Astrocyte (in vitro differentiated cells and primary cell): ENCODE results near the gene PRSS37. TPM values are rescaled to one million over a fixed set of nuclear protein-coding genes. Genes with fewer than 3 reads are reported as not detected.

Experiments
- DNase-seq: peaks from one replicate; pipeline ENCODE4 v3.0.0-alpha.2; 2010; ENCODE audit warnings: low read depth
- FAIRE-seq: peaks from 2 replicates; lab custom pipeline; 2011; peaks lifted over from hg19 to GRCh38; lab: Jason Lieb, UNC
- H2AFZ ChIP-seq: 2 replicates; pipeline ENCODE4 v1.6.0; 2012; ENCODE audit warnings: low read depth, low read length, inconsistent platforms
- H3K27ac ChIP-seq: 2 replicates; pipeline ENCODE4 v1.5.1; 2011; ENCODE audit warnings: low read depth, low read length, inconsistent platforms
- H3K27me3 ChIP-seq: 2 replicates; pipeline ENCODE4 v1.6.0; 2011; ENCODE audit warnings: low read length, inconsistent platforms; ENCODE audit not compliant: insufficient read depth
- H3K36me3 ChIP-seq: 2 replicates; pipeline ENCODE4 v1.5.1; 2011; ENCODE audit warnings: low read length, inconsistent platforms; ENCODE audit not compliant: insufficient read depth
- H3K4me1 ChIP-seq: 2 replicates; pipeline ENCODE4 v1.5.1; 2011; ENCODE audit warnings: low read length, inconsistent platforms; ENCODE audit not compliant: insufficient read depth
- H3K4me2 ChIP-seq: 2 replicates; pipeline ENCODE4 v1.6.0; 2012; ENCODE audit warnings: low read length, inconsistent platforms
- H3K4me3 ChIP-seq: 2 replicates; pipeline ENCODE4 v1.5.1; 2011; ENCODE audit warnings: low read depth, mild to moderate bottlenecking, low read length, inconsistent platforms; ENCODE audit not compliant: insufficient read depth
- H3K79me2 ChIP-seq: 2 replicates; pipeline ENCODE4 v1.6.0; 2012; ENCODE audit warnings: mild to moderate bottlenecking, low read length, inconsistent platforms; ENCODE audit not compliant: insufficient read depth
- H3K9ac ChIP-seq: 2 replicates; pipeline ENCODE4 v1.6.0; 2012; ENCODE audit warnings: mild to moderate bottlenecking, low read length, inconsistent platforms
- H3K9me3 ChIP-seq: 2 replicates; pipeline ENCODE4 v1.5.1; 2012; ENCODE audit warnings: low read depth, mild to moderate bottlenecking, low read length, inconsistent platforms; ENCODE audit not compliant: insufficient read depth
- H4K20me1 ChIP-seq: 2 replicates; pipeline ENCODE4 v1.6.0; 2012; ENCODE audit warnings: low read length, inconsistent platforms; ENCODE audit not compliant: insufficient read depth
- H3K27ac Mint-ChIP-seq: one replicate; pipeline ENCODE4 v1.8.0; 2021; ENCODE audit warnings: mild to moderate bottlenecking, mixed read lengths; ENCODE audit not compliant: unreplicated experiment
- H3K27me3 Mint-ChIP-seq: one replicate; pipeline ENCODE4 v1.8.0; 2021; ENCODE audit warnings: low read depth, mixed read lengths; ENCODE audit not compliant: unreplicated experiment
- H3K36me3 Mint-ChIP-seq: one replicate; pipeline ENCODE4 v1.8.0; 2021; ENCODE audit warnings: low read depth, mixed read lengths; ENCODE audit not compliant: unreplicated experiment
- H3K4me1 Mint-ChIP-seq: one replicate; pipeline ENCODE4 v1.8.0; 2021; ENCODE audit warnings: low read depth, mixed read lengths; ENCODE audit not compliant: unreplicated experiment
- H3K4me3 Mint-ChIP-seq: one replicate; pipeline ENCODE4 v1.8.0; 2021; ENCODE audit warnings: mild to moderate bottlenecking, moderate library complexity, mixed read lengths; ENCODE audit not compliant: unreplicated experiment
- H3K9me3 Mint-ChIP-seq: one replicate; pipeline ENCODE4 v1.8.0; 2021; ENCODE audit warnings: mild to moderate bottlenecking, mixed read lengths; ENCODE audit not compliant: unreplicated experiment
- CTCF ChIP-seq: IDR thresholded peaks from 2 replicates; pipeline ENCODE4 v1.5.1; 2011; ENCODE audit warnings: low read depth, mild to moderate bottlenecking, inconsistent platforms, low read length, moderate library complexity; ENCODE audit not compliant: insufficient read depth
- EZH2 ChIP-seq: IDR thresholded peaks from 2 replicates; pipeline ENCODE4 v1.6.1; 2012; ENCODE audit warnings: mild to moderate bottlenecking, low read length, inconsistent platforms; ENCODE audit not compliant: insufficient read depth
- total RNA-seq: library from RNA; stranded (reverse); gene quantifications from 2 replicates; pipeline ENCODE4 v1.2.1, GENCODE V29; 2021

Gene PRSS37
- total RNA-seq, 1 donor from 2014 or later = not detected

GRCh38 chr7:141880960-141881359 lies 39.7 kb upstream of the PRSS37 start:
- no peaks in the 10 kb centered on the region for H3K4me1 ChIP-seq
- no peaks in the 10 kb centered on the region for H3K9me3 Mint-ChIP-seq
- H3K9ac ChIP-seq = no peak overlapping the region
- no peaks in the 10 kb centered on the region for H3K79me2 ChIP-seq
- no peaks in the 10 kb centered on the region for H3K4me1 Mint-ChIP-seq
- H3K27me3 Mint-ChIP-seq = peaks cover 3% of the 10 kb centered on the region
- H3K27me3 ChIP-seq = no peaks in the 10 kb centered on the region
- H3K9me3 ChIP-seq = peaks cover 2% of the 10 kb centered on the region
- no peaks in the 10 kb centered on the region for H4K20me1 ChIP-seq
- H3K36me3 Mint-ChIP-seq = no peaks in the 10 kb centered on the region
- H3K27ac Mint-ChIP-seq = no peak overlapping the region
- no peak overlapping the region for H2AFZ ChIP-seq
- DNase-seq = no peak
- TF ChIP-seq CTCF = no peak
- TF ChIP-seq EZH2 = no peak
- no peaks in the 10 kb centered on the region for H3K36me3 ChIP-seq
- no peak for FAIRE-seq
- no peak overlapping the region for H3K27ac ChIP-seq
- no peak overlapping the region for H3K4me3 Mint-ChIP-seq
- no peak overlapping the region for H3K4me2 ChIP-seq
- H3K4me3 ChIP-seq = no peak overlapping the region

GRCh38 chr7:141877365-141877764 lies 36.1 kb upstream of the PRSS37 start:
- FAIRE-seq = no peak
- Histone ChIP-seq H3K27me3 (no peaks in the 10 kb centered on the region), H3K9ac (no peak overlapping the region), H4K20me1 (no peaks in the 10 kb centered on the region), H3K27ac (no peak overlapping the region), H3K4me3 (no peak overlapping the region), H3K79me2 (no peaks in the 10 kb centered on the region), H3K4me1 (no peaks in the 10 kb centered on the region), H2AFZ (no peak overlapping the region), H3K4me2 (no peak overlapping the region), H3K9me3 (peaks cover 2% of the 10 kb centered on the region), H3K36me3 (no peaks in the 10 kb centered on the region)
- Mint-ChIP-seq H3K27ac (no peak overlapping the region), H3K27me3 (peaks cover 3% of the 10 kb centered on the region), H3K36me3 (no peaks in the 10 kb centered on the region), H3K4me3 (no peak overlapping the region), H3K9me3 (no peaks in the 10 kb centered on the region), H3K4me1 (no peaks in the 10 kb centered on the region)
- TF ChIP-seq CTCF (no peak), EZH2 (no peak)
- DNase-seq = no peak

GRCh38 chr7:141876371-141876770 lies 35.1 kb upstream of the PRSS37 start:
- no peaks in the 10 kb centered on the region for H3K27me3 ChIP-seq
- H3K27ac Mint-ChIP-seq = no peak overlapping the region
- no peaks in the 10 kb centered on the region for H3K4me1 ChIP-seq
- DNase-seq = no peak
- H3K79me2 ChIP-seq = no peaks in the 10 kb centered on the region
- no peak for TF ChIP-seq CTCF
- TF ChIP-seq EZH2 = no peak
- H3K4me3 Mint-ChIP-seq = no peak overlapping the region
- no peak for FAIRE-seq
- H3K9me3 Mint-ChIP-seq = no peaks in the 10 kb centered on the region
- no peaks in the 10 kb centered on the region for H3K4me1 Mint-ChIP-seq
- H3K9me3 ChIP-seq = peaks cover 2% of the 10 kb centered on the region
- no peaks in the 10 kb centered on the region for H3K36me3 ChIP-seq
- H4K20me1 ChIP-seq = no peaks in the 10 kb centered on the region
- no peak overlapping the region for H3K4me3 ChIP-seq
- peaks cover 3% of the 10 kb centered on the region for H3K27me3 Mint-ChIP-seq
- no peak overlapping the region for H3K27ac ChIP-seq
- H3K9ac ChIP-seq = no peak overlapping the region
- H3K36me3 Mint-ChIP-seq = no peaks in the 10 kb centered on the region
- no peak overlapping the region for H3K4me2 ChIP-seq
- H2AFZ ChIP-seq = no peak overlapping the region
